A549 (cell line): ENCODE data around the gene ZNF646. TPM values are rescaled to one million over a fixed set of nuclear protein-coding genes. Genes with fewer than 3 reads are reported as not detected.

Experiments used
- ATAC-seq, 2 experiments: fragments of 200-7000 bp in 1 of 2; fragments of >200 bp in 1 of 2; cut with Nextera tagmentation in 1 of 2; cut with Tn5 transposase in 1 of 2; 3 replicates each; pipeline versions ENCODE4 v1.8.0 to v1.9.1; 2018 to 2020; ENCODE audit warnings: mild to moderate bottlenecking in 1 of 2, moderate library complexity in 1 of 2
- CTCF ChIA-PET: fragments of 300-600 bp; sonication (Branson Sonifier 250); formaldehyde crosslinking; extraction: SDS; loops from one replicate; lab custom pipeline; 2021; ENCODE audit warnings: antibody characterized with exemption, inconsistent platforms; lab: Yijun Ruan, JAX
- POLR2A ChIA-PET: fragments of 350-600 bp; formaldehyde crosslinking; extraction: SDS; loops from one replicate; lab custom pipeline; 2021; ENCODE audit warnings: antibody characterized with exemption, inconsistent platforms; lab: Yijun Ruan, JAX
- DNase-seq, 2 experiments: peaks; one replicate each; pipeline versions ENCODE4 v3.0.0 to v3.0.0-alpha.2; 2011 to 2016; ENCODE audit warnings: low read depth in 1 of 2, low spot score in 1 of 2
- FAIRE-seq: peaks from 2 replicates; lab custom pipeline; 2011; peaks lifted over from hg19 to GRCh38; lab: Jason Lieb, UNC
- H3K27ac ChIP-seq, 2 experiments: fragments of >200 bp; sonication (Bioruptor Twin); formaldehyde crosslinking; 3 replicates each; pipeline ENCODE4 v1.5.1; 2016 to 2017
- H3K4me1 ChIP-seq: fragments of >200 bp; sonication (Bioruptor Twin); formaldehyde crosslinking; 3 replicates; pipeline ENCODE4 v1.6.1; 2016
- H3K4me2 ChIP-seq: fragments of >200 bp; sonication (Bioruptor Twin); formaldehyde crosslinking; 3 replicates; pipeline ENCODE4 v1.6.1; 2016
- H3K4me3 ChIP-seq: fragments of >200 bp; sonication (Bioruptor Twin); formaldehyde crosslinking; 3 replicates; pipeline ENCODE4 v1.5.1; 2016
- H3K9me3 ChIP-seq: fragments of >200 bp; sonication (Bioruptor Twin); formaldehyde crosslinking; 3 replicates; pipeline ENCODE4 v1.6.1; 2016
- RCOR1 ChIP-seq: fragments of 150-350 bp; IDR thresholded peaks from 2 replicates; pipeline ENCODE4 v1.6.1; 2014; ENCODE audit warnings: antibody characterized with exemption, low read length, low read depth
- TFCP2L1 ChIP-seq: fragments of 250-450 bp; sonication (Bioruptor Pico); IDR thresholded peaks from 2 replicates; pipeline ENCODE4 v1.5.0; 2021; ENCODE audit warnings: mild to moderate bottlenecking
- ZC3H11A ChIP-seq: fragments of 450-650 bp; IDR thresholded peaks from 2 replicates; pipeline ENCODE4 v1.6.1; 2014; ENCODE audit warnings: antibody characterized with exemption, mild to moderate bottlenecking
- ZNF302 ChIP-seq: fragments of 250-450 bp; sonication (Bioruptor Pico); IDR thresholded peaks from 2 replicates; pipeline ENCODE4 v1.9.0; 2021; ENCODE audit warnings: inconsistent platforms, mild to moderate bottlenecking, moderate library complexity
- WGBS: methylation state at CpG from one replicate; pipeline ENCODE4 v1.1.6; 2017; ENCODE audit errors: missing lambda C conversion rate; 5-methylcytosine and 5-hydroxymethylcytosine counted together
- polyA plus RNA-seq, 4 experiments: library from polyadenylated mRNA; depleted of rRNA in 3 of 4; stranded (reverse); fragments of >200 nt; fragmentation: RNase III in 1 of 4; extraction: RNeasy Plus Mini Kit Qiagen cat#74134 plus additional on column Dnase treatment in 1 of 4; gene quantifications; 2 replicates in 3 of 4; 3 replicates in 1 of 4; pipeline ENCODE4 v1.2.3, GENCODE V29; 2011 to 2017
- TF ChIP-seq, protein P1 (sequence below): fragments of >200 bp; sonication (Bioruptor Twin); formaldehyde crosslinking; IDR thresholded peaks from 3 replicates; pipeline ENCODE4 v1.5.1; 2016
- TF ChIP-seq, protein P2 (sequence below): fragments of 150-350 bp; IDR thresholded peaks from 2 replicates; pipeline ENCODE4 v1.6.1; 2014; ENCODE audit warnings: low read depth, mild to moderate bottlenecking, low read length
- TF ChIP-seq, protein P3 (sequence below): fragments of 250-450 bp; sonication (Bioruptor Pico); IDR thresholded peaks from 2 replicates; pipeline ENCODE4 v1.5.0; 2020; ENCODE audit warnings: low read depth, mild to moderate bottlenecking, moderate library complexity

Gene ZNF646
- polyA plus RNA-seq, 2 of the 4 experiments (the other 2 are of a cell fraction), result 3.0 to 8.2 TPM

DNA sequence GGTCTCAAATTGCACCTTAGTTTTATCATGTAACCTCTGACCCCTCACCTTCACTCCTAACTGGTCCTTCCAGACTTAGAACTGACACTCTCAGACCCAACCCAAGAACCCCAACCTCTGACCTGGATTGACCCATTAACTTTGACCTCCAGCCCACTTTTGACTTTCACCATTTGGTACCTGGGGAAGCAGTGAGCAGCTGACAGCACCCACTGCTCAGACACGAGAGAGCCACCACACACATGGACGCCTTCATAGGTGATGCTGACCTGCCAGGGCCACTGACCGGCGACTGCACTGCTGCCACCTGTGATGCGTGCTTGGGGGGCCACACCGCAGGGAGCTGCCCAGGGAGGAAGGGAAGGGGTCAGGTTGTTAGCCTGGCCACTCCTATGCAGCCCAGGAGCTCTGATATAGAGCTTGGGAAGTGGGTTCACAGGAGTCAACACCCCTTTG, 58.9 kb downstream of the ZNF646 start:
- Histone ChIP-seq H3K4me3 (no peak overlapping the region), H3K9me3 (no peaks in the 10 kb centered on the region), H3K27ac (no peak overlapping the region), H3K4me2 (no peak overlapping the region), H3K4me1 (peaks cover 18% of the 10 kb centered on the region; the same call in 2 of the 3 replicates)
- ChIA-PET CTCF (interaction anchor here (1.2 to 2.6 kb wide), 3 partner anchors 9 to 309 kb away, joined by 3 to 16 read pairs (median 4); partner anchors contain the start of genes HSD3B7 and ZNF843), POLR2A (interaction anchor here (0.9 to 2.2 kb wide), 2 partner anchors 9 to 16 kb away, joined by 3 to 8 read pairs; partner anchors contain the start of gene KAT8)
- WGBS, result 86% methylated on average over 3 of the region's 6 CpGs
- ATAC-seq (no peak), FAIRE-seq (no peak), DNase-seq (no peak)
- TF ChIP-seq, protein P1, sequence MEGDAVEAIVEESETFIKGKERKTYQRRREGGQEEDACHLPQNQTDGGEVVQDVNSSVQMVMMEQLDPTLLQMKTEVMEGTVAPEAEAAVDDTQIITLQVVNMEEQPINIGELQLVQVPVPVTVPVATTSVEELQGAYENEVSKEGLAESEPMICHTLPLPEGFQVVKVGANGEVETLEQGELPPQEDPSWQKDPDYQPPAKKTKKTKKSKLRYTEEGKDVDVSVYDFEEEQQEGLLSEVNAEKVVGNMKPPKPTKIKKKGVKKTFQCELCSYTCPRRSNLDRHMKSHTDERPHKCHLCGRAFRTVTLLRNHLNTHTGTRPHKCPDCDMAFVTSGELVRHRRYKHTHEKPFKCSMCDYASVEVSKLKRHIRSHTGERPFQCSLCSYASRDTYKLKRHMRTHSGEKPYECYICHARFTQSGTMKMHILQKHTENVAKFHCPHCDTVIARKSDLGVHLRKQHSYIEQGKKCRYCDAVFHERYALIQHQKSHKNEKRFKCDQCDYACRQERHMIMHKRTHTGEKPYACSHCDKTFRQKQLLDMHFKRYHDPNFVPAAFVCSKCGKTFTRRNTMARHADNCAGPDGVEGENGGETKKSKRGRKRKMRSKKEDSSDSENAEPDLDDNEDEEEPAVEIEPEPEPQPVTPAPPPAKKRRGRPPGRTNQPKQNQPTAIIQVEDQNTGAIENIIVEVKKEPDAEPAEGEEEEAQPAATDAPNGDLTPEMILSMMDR, result no peak
- TF ChIP-seq, protein P2, sequence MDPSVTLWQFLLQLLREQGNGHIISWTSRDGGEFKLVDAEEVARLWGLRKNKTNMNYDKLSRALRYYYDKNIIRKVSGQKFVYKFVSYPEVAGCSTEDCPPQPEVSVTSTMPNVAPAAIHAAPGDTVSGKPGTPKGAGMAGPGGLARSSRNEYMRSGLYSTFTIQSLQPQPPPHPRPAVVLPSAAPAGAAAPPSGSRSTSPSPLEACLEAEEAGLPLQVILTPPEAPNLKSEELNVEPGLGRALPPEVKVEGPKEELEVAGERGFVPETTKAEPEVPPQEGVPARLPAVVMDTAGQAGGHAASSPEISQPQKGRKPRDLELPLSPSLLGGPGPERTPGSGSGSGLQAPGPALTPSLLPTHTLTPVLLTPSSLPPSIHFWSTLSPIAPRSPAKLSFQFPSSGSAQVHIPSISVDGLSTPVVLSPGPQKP, result no peak
- TF ChIP-seq TFCP2L1 (no peak), ZNF302 (no peak), RCOR1 (no peak), ZC3H11A (no peak)
- TF ChIP-seq, protein P3, sequence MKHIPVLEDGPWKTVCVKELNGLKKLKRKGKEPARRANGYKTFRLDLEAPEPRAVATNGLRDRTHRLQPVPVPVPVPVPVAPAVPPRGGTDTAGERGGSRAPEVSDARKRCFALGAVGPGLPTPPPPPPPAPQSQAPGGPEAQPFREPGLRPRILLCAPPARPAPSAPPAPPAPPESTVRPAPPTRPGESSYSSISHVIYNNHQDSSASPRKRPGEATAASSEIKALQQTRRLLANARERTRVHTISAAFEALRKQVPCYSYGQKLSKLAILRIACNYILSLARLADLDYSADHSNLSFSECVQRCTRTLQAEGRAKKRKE (CRISPR knock-in tag), result no peak

Other genes with a start within 250 kb of the ZNF646 start
- 9.5 and 10.8 TPM in 2 replicates for gene BCL7C, start 180.3 kb upstream of the ZNF646 start, polyA plus RNA-seq (2011; rRNA removed)
- 12.9 to 13.9 TPM (median 13.6 TPM) in 3 replicates for gene BCL7C, start 180.3 kb upstream of the ZNF646 start, polyA plus RNA-seq (2017; fragmentation: RNase III; extraction: RNeasy Plus Mini Kit Qiagen cat#74134 plus additional on column Dnase treatment)
- 0.13 and 0.44 TPM in 2 replicates for gene CTF1, start 177.8 kb upstream of the ZNF646 start, polyA plus RNA-seq (2011; rRNA removed)
- 0.16 to 0.30 TPM (median 0.23 TPM) in 3 replicates for gene CTF1, start 177.8 kb upstream of the ZNF646 start, polyA plus RNA-seq (2017; fragmentation: RNase III; extraction: RNeasy Plus Mini Kit Qiagen cat#74134 plus additional on column Dnase treatment)
- gene FBXL19, start 150.8 kb upstream of the ZNF646 start, polyA plus RNA-seq (2011; rRNA removed), result 5.6 and 7.0 TPM in 2 replicates
- 15.5 to 21.5 TPM (median 18.3 TPM) in 3 replicates for gene FBXL19, start 150.8 kb upstream of the ZNF646 start, polyA plus RNA-seq (2017; fragmentation: RNase III; extraction: RNeasy Plus Mini Kit Qiagen cat#74134 plus additional on column Dnase treatment)
- gene ORAI3, start 125.4 kb upstream of the ZNF646 start, polyA plus RNA-seq (2011; rRNA removed), result 14.1 and 17.3 TPM in 2 replicates
- gene ORAI3, start 125.4 kb upstream of the ZNF646 start, polyA plus RNA-seq (2017; fragmentation: RNase III; extraction: RNeasy Plus Mini Kit Qiagen cat#74134 plus additional on column Dnase treatment), result 7.1 to 11.8 TPM (median 10.5 TPM) in 3 replicates
- gene SETD1A, start 116.7 kb upstream of the ZNF646 start, polyA plus RNA-seq (2011; rRNA removed), result 2.0 and 3.8 TPM in 2 replicates
- 15.7 to 22.6 TPM (median 21.2 TPM) in 3 replicates for gene SETD1A, start 116.7 kb upstream of the ZNF646 start, polyA plus RNA-seq (2017; fragmentation: RNase III; extraction: RNeasy Plus Mini Kit Qiagen cat#74134 plus additional on column Dnase treatment)
- gene HSD3B7, start 89.2 kb upstream of the ZNF646 start, polyA plus RNA-seq (2011; rRNA removed), result 10.5 and 15.2 TPM in 2 replicates
- gene HSD3B7, start 89.2 kb upstream of the ZNF646 start, polyA plus RNA-seq (2017; fragmentation: RNase III; extraction: RNeasy Plus Mini Kit Qiagen cat#74134 plus additional on column Dnase treatment), result 17.3 to 20.1 TPM (median 19.7 TPM) in 3 replicates
- 2.6 and 2.7 TPM in 2 replicates for gene STX1B, start 63.8 kb upstream of the ZNF646 start, polyA plus RNA-seq (2011; rRNA removed)
- gene STX1B, start 63.8 kb upstream of the ZNF646 start, polyA plus RNA-seq (2017; fragmentation: RNase III; extraction: RNeasy Plus Mini Kit Qiagen cat#74134 plus additional on column Dnase treatment), result 2.4 to 4.4 TPM (median 2.8 TPM) in 3 replicates
- gene STX4, start 40.9 kb upstream of the ZNF646 start, polyA plus RNA-seq (2011; rRNA removed), result 37.0 and 39.7 TPM in 2 replicates
- 67.9 to 79.5 TPM (median 73.9 TPM) in 3 replicates for gene STX4, start 40.9 kb upstream of the ZNF646 start, polyA plus RNA-seq (2017; fragmentation: RNase III; extraction: RNeasy Plus Mini Kit Qiagen cat#74134 plus additional on column Dnase treatment)
- gene ZNF668, start 182 bp upstream of the ZNF646 start, polyA plus RNA-seq (2011; rRNA removed), result 3.9 and 4.7 TPM in 2 replicates
- 9.8 to 10.7 TPM (median 10.7 TPM) in 3 replicates for gene ZNF668, start 182 bp upstream of the ZNF646 start, polyA plus RNA-seq (2017; fragmentation: RNase III; extraction: RNeasy Plus Mini Kit Qiagen cat#74134 plus additional on column Dnase treatment)
- gene PRSS53, start 14.5 kb downstream of the ZNF646 start, polyA plus RNA-seq (2011; rRNA removed), result 0.78 and 0.79 TPM in 2 replicates
- gene PRSS53, start 14.5 kb downstream of the ZNF646 start, polyA plus RNA-seq (2017; fragmentation: RNase III; extraction: RNeasy Plus Mini Kit Qiagen cat#74134 plus additional on column Dnase treatment), result 1.2 to 1.7 TPM (median 1.5 TPM) in 3 replicates
- 101 and 136 TPM in 2 replicates for gene VKORC1, start 20.4 kb downstream of the ZNF646 start, polyA plus RNA-seq (2011; rRNA removed)
- 83.6 to 97.6 TPM (median 94.2 TPM) in 3 replicates for gene VKORC1, start 20.4 kb downstream of the ZNF646 start, polyA plus RNA-seq (2017; fragmentation: RNase III; extraction: RNeasy Plus Mini Kit Qiagen cat#74134 plus additional on column Dnase treatment)
- gene BCKDK, start 34.0 kb downstream of the ZNF646 start, polyA plus RNA-seq (2011; rRNA removed), result 20.7 and 22.1 TPM in 2 replicates
- 35.1 to 36.7 TPM (median 36.4 TPM) in 3 replicates for gene BCKDK, start 34.0 kb downstream of the ZNF646 start, polyA plus RNA-seq (2017; fragmentation: RNase III; extraction: RNeasy Plus Mini Kit Qiagen cat#74134 plus additional on column Dnase treatment)
- gene KAT8, start 43.2 kb downstream of the ZNF646 start, polyA plus RNA-seq (2011; rRNA removed), result 42.2 and 52.9 TPM in 2 replicates
- gene KAT8, start 43.2 kb downstream of the ZNF646 start, polyA plus RNA-seq (2017; fragmentation: RNase III; extraction: RNeasy Plus Mini Kit Qiagen cat#74134 plus additional on column Dnase treatment), result 34.0 to 38.3 TPM (median 34.4 TPM) in 3 replicates
- gene PRSS8, start 61.3 kb downstream of the ZNF646 start, polyA plus RNA-seq (2011; rRNA removed), result 0.04 and 0.08 TPM in 2 replicates
- gene PRSS8, start 61.3 kb downstream of the ZNF646 start, polyA plus RNA-seq (2017; fragmentation: RNase III; extraction: RNeasy Plus Mini Kit Qiagen cat#74134 plus additional on column Dnase treatment), result 0.09 to 0.21 TPM (median 0.15 TPM) in 3 replicates
- gene PRSS36, start 75.6 kb downstream of the ZNF646 start, polyA plus RNA-seq (2011; rRNA removed), result 0.41 TPM in 1 of 2 replicates, not detected in the other
- gene PRSS36, start 75.6 kb downstream of the ZNF646 start, polyA plus RNA-seq (2017; fragmentation: RNase III; extraction: RNeasy Plus Mini Kit Qiagen cat#74134 plus additional on column Dnase treatment), result 0.55 to 0.75 TPM (median 0.55 TPM) in 3 replicates
- 168 and 224 TPM in 2 replicates for gene FUS, start 105.7 kb downstream of the ZNF646 start, polyA plus RNA-seq (2011; rRNA removed)
- gene FUS, start 105.7 kb downstream of the ZNF646 start, polyA plus RNA-seq (2017; fragmentation: RNase III; extraction: RNeasy Plus Mini Kit Qiagen cat#74134 plus additional on column Dnase treatment), result 740 to 780 TPM (median 745 TPM) in 3 replicates
- gene PYCARD, start 128.3 kb downstream of the ZNF646 start, polyA plus RNA-seq (2011; rRNA removed), result 16.1 and 20.0 TPM in 2 replicates
- gene PYCARD, start 128.3 kb downstream of the ZNF646 start, polyA plus RNA-seq (2017; fragmentation: RNase III; extraction: RNeasy Plus Mini Kit Qiagen cat#74134 plus additional on column Dnase treatment), result 26.4 to 32.2 TPM (median 30.1 TPM) in 3 replicates
- gene TRIM72, start 139.7 kb downstream of the ZNF646 start, polyA plus RNA-seq (2011; rRNA removed), result not detected in 2 replicates
- 0.04 TPM in 1 of 3 replicates, not detected in the others for gene TRIM72, start 139.7 kb downstream of the ZNF646 start, polyA plus RNA-seq (2017; fragmentation: RNase III; extraction: RNeasy Plus Mini Kit Qiagen cat#74134 plus additional on column Dnase treatment)
- not detected in 2 replicates for gene PYDC1, start 142.7 kb downstream of the ZNF646 start, polyA plus RNA-seq (2011; rRNA removed)
- not detected in 3 replicates for gene PYDC1, start 142.7 kb downstream of the ZNF646 start, polyA plus RNA-seq (2017; fragmentation: RNase III; extraction: RNeasy Plus Mini Kit Qiagen cat#74134 plus additional on column Dnase treatment)
- 0.77 and 0.88 TPM in 2 replicates for gene ITGAM, start 185.6 kb downstream of the ZNF646 start, polyA plus RNA-seq (2011; rRNA removed)
- 0.84 to 1.5 TPM (median 1.3 TPM) in 3 replicates for gene ITGAM, start 185.6 kb downstream of the ZNF646 start, polyA plus RNA-seq (2017; fragmentation: RNase III; extraction: RNeasy Plus Mini Kit Qiagen cat#74134 plus additional on column Dnase treatment)